ENCODE measurements around the gene GPR157.

GRCh38 chr1:9149837-9150581 lies 21.1 kb upstream of the GPR157 start:
- TF ChIP-seq POLR2A (IDR thresholded peaks at IDR 0.05) (no peak), CTCF (IDR thresholded peaks at IDR 0.05) (no peak)

Measured in uterus (tissue), 2 donors.